Endothelial cell of umbilical vein (primary cell): ENCODE results near the gene ANGPTL3. TPM values are rescaled to one million over a fixed set of nuclear protein-coding genes. Genes with fewer than 3 reads are reported as not detected.

ENCODE experiments used
- BruUV-seq: library from RNA; stranded (reverse); fragments of 400-500 nt; replicated peaks from 2 replicates; lab custom pipeline; 2021; lab: Mats Ljungman, UMichigan
- CTCF ChIA-PET: fragments of 300-600, 350-600 bp; sonication (Branson Sonifier 250); formaldehyde crosslinking; loops from one replicate; lab custom pipeline; 2021; ENCODE audit warnings: antibody characterized with exemption, inconsistent platforms; lab: Charles Lee
- POLR2A ChIA-PET: fragments of 300-600, 350-600 bp; sonication (Branson Sonifier 250); formaldehyde crosslinking; loops from one replicate; lab custom pipeline; 2021; ENCODE audit warnings: antibody characterized with exemption, inconsistent platforms; lab: Charles Lee
- DNase-seq: peaks from one replicate; pipeline ENCODE4 v3.0.0-alpha.2; 2011; ENCODE audit warnings: low read depth, low spot score
- FAIRE-seq: peaks from 2 replicates; lab custom pipeline; 2011; peaks lifted over from hg19 to GRCh38; lab: Jason Lieb, UNC
- H2AFZ ChIP-seq: 2 replicates; pipeline ENCODE4 v1.6.0; 2012; ENCODE audit warnings: low read depth, low read length, control low read depth, inconsistent platforms
- H3K27ac ChIP-seq: 2 replicates; pipeline ENCODE4 v1.5.1; 2011; ENCODE audit warnings: low read depth, mild to moderate bottlenecking, control low read depth, low read length, moderate library complexity; ENCODE audit not compliant: insufficient read depth
- H3K27me3 ChIP-seq, 2 experiments: 2 replicates each; pipeline versions ENCODE4 v1.6.0 to v1.6.1; 2011; ENCODE audit warnings: low read length in 2 of 2, mixed read lengths in 1 of 2; ENCODE audit not compliant: control insufficient read depth in 2 of 2, insufficient read depth in 2 of 2
- H3K36me3 ChIP-seq, 2 experiments: 2 replicates in 1 of 2; 3 replicates in 1 of 2; pipeline ENCODE4 v1.5.1; 2011; ENCODE audit warnings: low read length in 2 of 2, mild to moderate bottlenecking in 1 of 2, moderate library complexity in 1 of 2; ENCODE audit not compliant: control insufficient read depth in 2 of 2, insufficient read depth in 2 of 2; ENCODE audit errors: extremely low read depth in 1 of 2
- H3K4me1 ChIP-seq: 3 replicates; pipeline ENCODE4 v1.5.1; 2011; ENCODE audit warnings: mild to moderate bottlenecking, low read length; ENCODE audit not compliant: control insufficient read depth, insufficient read depth; ENCODE audit errors: extremely low read depth
- H3K4me2 ChIP-seq: 2 replicates; pipeline ENCODE4 v1.6.1; 2011; ENCODE audit warnings: low read length, control low read depth, mixed read lengths; ENCODE audit not compliant: insufficient read depth
- H3K4me3 ChIP-seq, 3 experiments: fragments of 200-600 bp in 1 of 3; sonication (generic), shearing (Covaris generic) in 1 of 3; replicated peaks in 1 of 3; 2 replicates each; pipeline ENCODE4 v1.5.1; 2011 to 2016; ENCODE audit warnings: control low read depth in 3 of 3, low read length in 3 of 3, mild to moderate bottlenecking in 2 of 3, inconsistent platforms in 1 of 3, low read depth in 1 of 3, moderate library complexity in 1 of 3; ENCODE audit not compliant: insufficient read depth in 1 of 3
- H3K79me2 ChIP-seq: 2 replicates; pipeline ENCODE4 v1.6.0; 2012; ENCODE audit warnings: low read length, inconsistent platforms; ENCODE audit not compliant: control insufficient read depth, insufficient read depth
- H3K9ac ChIP-seq: replicated peaks from 2 replicates; pipeline ENCODE3; 2011; ENCODE audit warnings: low read length, control low read depth; ENCODE audit not compliant: insufficient read depth; ENCODE audit errors: extremely low read depth
- H3K9me1 ChIP-seq: replicated peaks from 3 replicates; pipeline ENCODE4 v1.6.0; 2011; ENCODE audit warnings: mild to moderate bottlenecking, low read length; ENCODE audit not compliant: control insufficient read depth, insufficient read depth; ENCODE audit errors: extremely low read depth
- H3K9me3 ChIP-seq: replicated peaks from 2 replicates; pipeline ENCODE4 v1.5.1; 2012; ENCODE audit warnings: low read length, inconsistent platforms; ENCODE audit not compliant: control insufficient read depth, insufficient read depth
- H4K20me1 ChIP-seq: replicated peaks from 2 replicates; pipeline ENCODE3; 2011; ENCODE audit warnings: mild to moderate bottlenecking, low read length; ENCODE audit not compliant: control insufficient read depth, insufficient read depth; ENCODE audit errors: extremely low read depth
- EZH2 ChIP-seq: IDR thresholded peaks from 2 replicates; pipeline ENCODE4 v1.6.1; 2012; ENCODE audit warnings: borderline replicate concordance, low read depth, mild to moderate bottlenecking, moderate library complexity, low read length, inconsistent platforms; ENCODE audit not compliant: severe bottlenecking
- FOS ChIP-seq: IDR thresholded peaks from 2 replicates; pipeline ENCODE4 v1.6.1; 2011; ENCODE audit warnings: mild to moderate bottlenecking, low read length, moderate library complexity, borderline replicate concordance; ENCODE audit not compliant: insufficient read depth
- GATA2 ChIP-seq: IDR thresholded peaks from 2 replicates; pipeline ENCODE4 v1.7.0; 2011; ENCODE audit warnings: low read depth, mild to moderate bottlenecking, moderate library complexity, mixed read lengths, low read length; ENCODE audit not compliant: insufficient read length, insufficient read depth
- JUN ChIP-seq: IDR thresholded peaks from 2 replicates; pipeline ENCODE4 v1.6.1; 2011; ENCODE audit warnings: borderline replicate concordance, low read depth; ENCODE audit not compliant: insufficient read length, insufficient read depth
- MYC ChIP-seq: IDR thresholded peaks from one replicate; pipeline ENCODE4 v1.6.1; 2011; ENCODE audit warnings: mild to moderate bottlenecking, low read depth, low read length
- POLR2A ChIP-seq: IDR thresholded peaks from 2 replicates; pipeline ENCODE4 v1.6.1; 2012; ENCODE audit warnings: low read depth, mild to moderate bottlenecking, control low read depth, low read length
- POLR2AphosphoS5 ChIP-seq: IDR thresholded peaks from 2 replicates; pipeline ENCODE4 v1.6.1; 2012; ENCODE audit warnings: low read depth, mild to moderate bottlenecking, control low read depth, low read length, moderate library complexity; ENCODE audit not compliant: insufficient read depth
- dilution Hi-C: fragments of 300-500 bp; cut with MboI; formaldehyde crosslinking; loops from one replicate; pipeline ENCODE4 v1.15.0; 2019; ENCODE audit warnings: low sequenced_read_pairs; ENCODE audit not compliant: extremely low pct_ligation_motif_present
- intact Hi-C: fragments of 100-400 bp; cut with micrococcal nuclease; formaldehyde crosslinking; loops from one replicate; pipeline ENCODE4 v1.10.0; 2022
- polyA plus RNA-seq, 4 experiments: library from polyadenylated mRNA; depleted of rRNA in 3 of 4; stranded (reverse) in 3 of 4; unstranded in 1 of 4; fragments of >200 nt; gene quantifications; 2 replicates each; pipeline versions ENCODE4 v1.2.1 to v1.2.3, GENCODE V29; 2011 to 2012; ENCODE audit warnings: missing spikeins in 1 of 4
- total RNA-seq: library from RNA; stranded (reverse); gene quantifications from 2 replicates; pipeline ENCODE4 v1.2.3, GENCODE V29; 2021
- TF ChIP-seq, protein P1 (sequence below): IDR thresholded peaks from 2 replicates; pipeline ENCODE4 v1.6.1; 2011; ENCODE audit not compliant: insufficient read depth, insufficient read length
- TF ChIP-seq, protein P2 (sequence below), 2 donors: IDR thresholded peaks; 1 replicate in 1 of 2; 2 replicates in 1 of 2; pipeline ENCODE4 v1.5.1; 2011; ENCODE audit warnings: low read length in 2 of 2, mild to moderate bottlenecking in 2 of 2, moderate library complexity in 2 of 2, control low read depth in 1 of 2, inconsistent platforms in 1 of 2, low read depth in 1 of 2; ENCODE audit not compliant: insufficient read depth in 1 of 2; ENCODE audit errors: extremely low read depth in 1 of 2

The ANGPTL3 gene
- total and polyA plus RNA-seq, 2 donors (not counting 3 experiments of a cell fraction or from before 2014, with no cell fraction given): not detected

DNA sequence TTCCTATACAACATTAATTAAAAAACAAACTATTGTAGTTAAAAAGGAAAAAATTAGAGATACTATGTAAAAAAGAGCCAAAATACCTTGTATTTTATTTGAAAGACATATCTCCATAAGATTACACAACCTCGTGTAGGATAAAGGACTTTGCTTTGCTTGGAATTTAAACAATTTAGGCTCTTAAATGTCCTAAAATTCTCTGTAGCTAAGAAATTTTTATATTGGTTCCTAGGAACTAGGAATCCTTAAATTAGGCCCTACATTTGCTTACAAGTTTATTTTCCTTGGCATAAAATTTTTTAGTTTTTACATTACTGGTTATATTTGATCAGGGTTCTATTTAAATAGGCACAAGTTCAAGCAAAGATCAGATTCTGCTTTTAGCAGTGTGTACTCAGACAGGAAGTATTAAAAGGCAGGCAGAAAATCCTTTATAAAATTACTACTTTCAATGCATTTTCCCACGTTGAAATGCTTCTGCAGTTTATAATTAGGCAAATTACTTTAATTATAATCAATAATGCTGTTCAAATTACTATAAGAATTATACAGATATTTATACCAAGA, 3.4 kb upstream of the ANGPTL3 start:
- Histone ChIP-seq H3K9ac (no peak overlapping the region), H3K9me1 (no peaks in the 10 kb centered on the region), H3K79me2 (no peaks in the 10 kb centered on the region), H3K27ac (no peak overlapping the region), H3K36me3 (no peaks in the 10 kb centered on the region), H3K27me3 (no peaks in the 10 kb centered on the region), H3K4me3 (no peak overlapping the region), H3K4me2 (no peak overlapping the region), H3K4me1 (no peaks in the 10 kb centered on the region), H3K9me3 (no peaks in the 10 kb centered on the region), H4K20me1 (no peaks in the 10 kb centered on the region), H2AFZ (no peak overlapping the region)
- no peak for TF ChIP-seq EZH2
- no peak for TF ChIP-seq JUN
- no peak for TF ChIP-seq POLR2AphosphoS5
- TF ChIP-seq MYC: no peak
- TF ChIP-seq POLR2A: no peak
- TF ChIP-seq, protein P1, sequence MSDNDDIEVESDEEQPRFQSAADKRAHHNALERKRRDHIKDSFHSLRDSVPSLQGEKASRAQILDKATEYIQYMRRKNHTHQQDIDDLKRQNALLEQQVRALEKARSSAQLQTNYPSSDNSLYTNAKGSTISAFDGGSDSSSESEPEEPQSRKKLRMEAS: no peak
- TF ChIP-seq, protein P2, sequence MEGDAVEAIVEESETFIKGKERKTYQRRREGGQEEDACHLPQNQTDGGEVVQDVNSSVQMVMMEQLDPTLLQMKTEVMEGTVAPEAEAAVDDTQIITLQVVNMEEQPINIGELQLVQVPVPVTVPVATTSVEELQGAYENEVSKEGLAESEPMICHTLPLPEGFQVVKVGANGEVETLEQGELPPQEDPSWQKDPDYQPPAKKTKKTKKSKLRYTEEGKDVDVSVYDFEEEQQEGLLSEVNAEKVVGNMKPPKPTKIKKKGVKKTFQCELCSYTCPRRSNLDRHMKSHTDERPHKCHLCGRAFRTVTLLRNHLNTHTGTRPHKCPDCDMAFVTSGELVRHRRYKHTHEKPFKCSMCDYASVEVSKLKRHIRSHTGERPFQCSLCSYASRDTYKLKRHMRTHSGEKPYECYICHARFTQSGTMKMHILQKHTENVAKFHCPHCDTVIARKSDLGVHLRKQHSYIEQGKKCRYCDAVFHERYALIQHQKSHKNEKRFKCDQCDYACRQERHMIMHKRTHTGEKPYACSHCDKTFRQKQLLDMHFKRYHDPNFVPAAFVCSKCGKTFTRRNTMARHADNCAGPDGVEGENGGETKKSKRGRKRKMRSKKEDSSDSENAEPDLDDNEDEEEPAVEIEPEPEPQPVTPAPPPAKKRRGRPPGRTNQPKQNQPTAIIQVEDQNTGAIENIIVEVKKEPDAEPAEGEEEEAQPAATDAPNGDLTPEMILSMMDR (IDR thresholded peaks at IDR 0.05; ENCODE audit: extremely low read depth in 1 of 2, insufficient read depth in 1 of 2, low read depth in 1 of 2, low read length in 2 of 2): no peak
- no peak for TF ChIP-seq FOS
- no peak for TF ChIP-seq GATA2
- intact Hi-C loops: no loop called here
- dilution Hi-C loops: no loop called here
- ChIA-PET CTCF (no interaction called here), POLR2A (no interaction called here)
- BruUV-seq: no TSS peak
- no peak for DNase-seq
- no peak for FAIRE-seq
